Measurements from ENCODE around the gene CHTF18.

DNA sequence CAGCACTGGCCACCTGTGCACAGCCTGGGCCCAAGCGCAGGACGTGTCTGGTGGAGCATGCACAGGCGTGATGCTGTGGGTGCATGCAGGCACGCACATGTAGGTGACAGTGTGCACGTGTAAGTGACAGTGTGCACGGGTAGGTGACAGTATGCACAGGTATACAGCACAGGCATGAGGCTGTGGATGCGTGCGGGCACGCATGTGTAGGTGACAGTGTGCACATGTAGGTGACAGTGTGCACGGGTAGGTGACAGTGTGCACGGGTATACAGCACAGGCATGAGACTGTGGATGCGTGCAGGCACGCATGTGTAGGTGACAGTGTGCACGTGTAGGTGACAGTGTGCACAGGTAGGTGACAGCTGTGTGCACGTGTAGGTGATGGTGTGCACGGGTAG is 8.1 kb upstream of the CHTF18 start:
- no peak for TF ChIP-seq NBN (IDR thresholded peaks at IDR 0.05)
- TF ChIP-seq POLR2AphosphoS5 (IDR thresholded peaks at IDR 0.05; ENCODE audit: low read length), result no peak
- TF ChIP-seq TAF1 (IDR thresholded peaks at IDR 0.05; ENCODE audit: borderline replicate concordance, low read depth, low read length), result no peak
- TF ChIP-seq, protein P1, sequence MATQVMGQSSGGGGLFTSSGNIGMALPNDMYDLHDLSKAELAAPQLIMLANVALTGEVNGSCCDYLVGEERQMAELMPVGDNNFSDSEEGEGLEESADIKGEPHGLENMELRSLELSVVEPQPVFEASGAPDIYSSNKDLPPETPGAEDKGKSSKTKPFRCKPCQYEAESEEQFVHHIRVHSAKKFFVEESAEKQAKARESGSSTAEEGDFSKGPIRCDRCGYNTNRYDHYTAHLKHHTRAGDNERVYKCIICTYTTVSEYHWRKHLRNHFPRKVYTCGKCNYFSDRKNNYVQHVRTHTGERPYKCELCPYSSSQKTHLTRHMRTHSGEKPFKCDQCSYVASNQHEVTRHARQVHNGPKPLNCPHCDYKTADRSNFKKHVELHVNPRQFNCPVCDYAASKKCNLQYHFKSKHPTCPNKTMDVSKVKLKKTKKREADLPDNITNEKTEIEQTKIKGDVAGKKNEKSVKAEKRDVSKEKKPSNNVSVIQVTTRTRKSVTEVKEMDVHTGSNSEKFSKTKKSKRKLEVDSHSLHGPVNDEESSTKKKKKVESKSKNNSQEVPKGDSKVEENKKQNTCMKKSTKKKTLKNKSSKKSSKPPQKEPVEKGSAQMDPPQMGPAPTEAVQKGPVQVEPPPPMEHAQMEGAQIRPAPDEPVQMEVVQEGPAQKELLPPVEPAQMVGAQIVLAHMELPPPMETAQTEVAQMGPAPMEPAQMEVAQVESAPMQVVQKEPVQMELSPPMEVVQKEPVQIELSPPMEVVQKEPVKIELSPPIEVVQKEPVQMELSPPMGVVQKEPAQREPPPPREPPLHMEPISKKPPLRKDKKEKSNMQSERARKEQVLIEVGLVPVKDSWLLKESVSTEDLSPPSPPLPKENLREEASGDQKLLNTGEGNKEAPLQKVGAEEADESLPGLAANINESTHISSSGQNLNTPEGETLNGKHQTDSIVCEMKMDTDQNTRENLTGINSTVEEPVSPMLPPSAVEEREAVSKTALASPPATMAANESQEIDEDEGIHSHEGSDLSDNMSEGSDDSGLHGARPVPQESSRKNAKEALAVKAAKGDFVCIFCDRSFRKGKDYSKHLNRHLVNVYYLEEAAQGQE (IDR thresholded peaks at IDR 0.05; ENCODE audit: low read depth, low read length), result no peak
- TF ChIP-seq, protein P2, sequence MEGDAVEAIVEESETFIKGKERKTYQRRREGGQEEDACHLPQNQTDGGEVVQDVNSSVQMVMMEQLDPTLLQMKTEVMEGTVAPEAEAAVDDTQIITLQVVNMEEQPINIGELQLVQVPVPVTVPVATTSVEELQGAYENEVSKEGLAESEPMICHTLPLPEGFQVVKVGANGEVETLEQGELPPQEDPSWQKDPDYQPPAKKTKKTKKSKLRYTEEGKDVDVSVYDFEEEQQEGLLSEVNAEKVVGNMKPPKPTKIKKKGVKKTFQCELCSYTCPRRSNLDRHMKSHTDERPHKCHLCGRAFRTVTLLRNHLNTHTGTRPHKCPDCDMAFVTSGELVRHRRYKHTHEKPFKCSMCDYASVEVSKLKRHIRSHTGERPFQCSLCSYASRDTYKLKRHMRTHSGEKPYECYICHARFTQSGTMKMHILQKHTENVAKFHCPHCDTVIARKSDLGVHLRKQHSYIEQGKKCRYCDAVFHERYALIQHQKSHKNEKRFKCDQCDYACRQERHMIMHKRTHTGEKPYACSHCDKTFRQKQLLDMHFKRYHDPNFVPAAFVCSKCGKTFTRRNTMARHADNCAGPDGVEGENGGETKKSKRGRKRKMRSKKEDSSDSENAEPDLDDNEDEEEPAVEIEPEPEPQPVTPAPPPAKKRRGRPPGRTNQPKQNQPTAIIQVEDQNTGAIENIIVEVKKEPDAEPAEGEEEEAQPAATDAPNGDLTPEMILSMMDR (IDR thresholded peaks at IDR 0.05 in 2 of 3, conservative IDR thresholded peaks at IDR 0.05 in 1 of 3; ENCODE audit: control insufficient read depth in 2 of 3, extremely low read depth in 1 of 3, insufficient read depth in 1 of 3, low read depth in 3 of 3, low read length in 3 of 3), result no peak
- TF ChIP-seq NFXL1 (IDR thresholded peaks at IDR 0.05; ENCODE audit: borderline replicate concordance), result no peak

Measured in GM12878 (cell line).